ENCODE measurements around the gene C1QA.

The C1QA gene

DNA sequence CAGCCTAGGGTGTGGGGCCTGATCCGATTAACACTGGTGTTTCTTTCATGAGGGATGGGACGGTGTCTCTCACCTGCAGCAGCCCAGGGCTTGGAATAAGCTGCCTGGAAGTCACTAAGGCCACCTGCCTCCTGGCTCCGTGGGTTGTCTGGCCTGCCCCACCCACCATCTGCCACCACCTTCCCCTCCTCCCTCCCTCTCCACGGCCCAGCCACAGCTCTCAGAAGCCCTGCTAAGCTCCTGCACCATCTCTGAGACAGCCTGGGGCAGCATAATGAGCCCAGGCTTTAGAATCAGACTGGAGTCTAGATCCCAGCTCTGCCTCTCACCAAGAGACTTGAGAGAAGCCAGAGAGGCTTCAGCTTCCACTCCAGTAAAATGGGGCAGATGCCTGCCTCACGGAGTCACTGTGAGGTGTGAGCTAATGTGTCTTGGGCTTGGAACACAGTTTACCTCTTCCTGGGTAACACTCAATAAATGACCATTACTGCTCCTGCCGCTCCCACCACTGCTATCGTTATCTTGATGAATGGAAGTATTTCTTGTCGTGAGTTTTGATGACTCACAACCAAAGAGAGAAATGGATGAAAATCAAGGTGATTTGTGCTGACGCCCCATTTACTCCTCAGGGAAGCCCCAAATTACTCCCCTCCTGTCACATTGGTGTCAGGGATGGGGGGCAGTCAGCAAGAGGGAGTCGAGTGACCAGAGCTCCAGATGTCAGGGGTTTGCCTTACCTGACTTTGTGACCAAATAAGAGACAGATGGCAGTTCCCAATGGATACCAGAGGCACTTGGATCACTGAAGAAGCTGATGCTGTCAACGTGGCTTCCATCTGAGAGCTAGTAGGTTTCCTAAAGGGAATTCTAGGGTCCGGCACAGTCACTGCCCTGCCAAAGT, 23.5 kb upstream of the C1QA start:
- peak; percentile 93 for DNase-seq

GRCh38 chr1:22613572-22613918, 22.9 kb upstream of the C1QA start:
- no peak for DNase-seq

- peak; percentile 95 for DNase-seq
Measured at GRCh38 chr1:22613951-22614350, 22.5 kb upstream of the C1QA start.

GRCh38 chr1:22615886-22616285, 20.5 kb upstream of the C1QA start:
- DNase-seq: no peak

- DNase-seq: no peak
Measured at GRCh38 chr1:22616571-22616970, 19.9 kb upstream of the C1QA start.

- DNase-seq: peak; percentile 86
Measured at GRCh38 chr1:22618056-22618455, 18.4 kb upstream of the C1QA start.

- no peak for DNase-seq
Measured at GRCh38 chr1:22619252-22619651, 17.2 kb upstream of the C1QA start.

DNA sequence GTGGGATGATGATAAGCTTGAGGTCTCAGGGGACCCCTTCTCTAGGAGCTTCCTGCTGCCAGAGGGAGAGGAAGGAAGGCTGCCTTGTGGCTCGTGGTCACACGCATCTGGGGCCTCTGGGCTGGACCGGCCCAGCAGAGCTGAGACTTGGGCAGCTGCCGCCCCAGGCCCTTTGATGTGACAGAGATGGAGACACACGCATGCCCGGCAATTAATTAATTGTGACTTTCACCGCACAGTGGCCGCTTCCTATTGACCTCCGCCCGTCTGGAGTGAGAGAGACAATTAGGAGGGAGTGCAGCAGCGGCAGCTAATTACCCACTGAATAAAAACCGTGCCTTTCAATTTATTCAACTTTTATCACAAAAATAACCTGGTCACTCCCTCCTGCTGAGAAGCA, 16.6 kb upstream of the C1QA start:
- no peak for DNase-seq

DNA sequence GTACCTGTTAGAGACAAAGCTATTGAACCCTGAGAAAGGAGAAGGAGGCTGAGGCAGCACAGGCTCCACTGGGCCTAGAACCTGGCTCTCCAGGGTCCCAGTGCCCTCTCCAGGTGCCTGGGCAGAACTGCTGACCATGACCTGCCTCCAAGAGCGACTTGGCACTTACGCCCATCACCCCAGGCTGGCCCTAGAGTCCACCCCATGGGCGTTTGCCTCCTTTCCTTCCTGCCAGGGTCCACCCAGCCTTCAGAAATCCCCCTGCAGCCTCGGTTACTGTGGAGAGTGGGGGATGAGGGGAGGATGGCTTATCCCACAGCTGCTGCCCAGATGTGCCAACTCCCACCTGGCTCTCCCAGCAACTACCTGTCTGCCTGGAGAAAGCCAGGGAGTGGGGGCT, 14.7 kb upstream of the C1QA start:
- DNase-seq: no peak

DNA sequence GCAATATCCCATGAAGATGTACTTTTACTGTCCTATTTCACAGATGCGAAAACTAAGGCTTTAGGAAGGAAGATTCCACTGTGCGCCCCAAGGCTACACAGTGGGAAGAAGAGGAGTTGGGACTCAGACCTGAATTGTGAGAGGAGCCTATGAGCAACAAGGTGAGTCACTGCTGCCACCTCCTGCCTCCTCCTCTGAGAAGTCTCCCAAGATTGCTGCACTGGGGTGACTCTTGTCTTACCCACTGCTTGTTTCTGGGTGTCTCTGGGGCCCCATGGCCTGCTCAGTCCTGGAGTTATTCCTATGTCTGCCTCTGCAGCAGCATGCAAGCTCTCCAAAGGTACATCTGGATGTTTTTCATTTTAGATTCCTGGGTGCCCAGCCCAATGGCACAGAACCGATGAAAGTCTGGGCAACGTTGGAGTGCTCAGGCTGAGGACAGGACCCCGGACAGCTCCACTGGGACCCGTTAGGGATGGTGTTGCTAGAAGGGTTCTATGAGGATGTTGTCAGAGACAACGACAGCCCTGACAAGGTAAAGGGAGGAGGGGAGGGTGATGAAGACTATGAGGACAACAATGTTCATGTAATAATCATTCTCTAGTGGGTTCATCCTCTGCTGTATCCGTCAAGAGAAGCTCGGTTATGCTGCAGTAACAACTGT, 11.0 kb upstream of the C1QA start:
- DNase-seq: no peak

GRCh38 chr1:22626237-22627157, 9.9 kb upstream of the C1QA start:
- peak; percentile 82 for DNase-seq

GRCh38 chr1:22627331-22627730, 9.1 kb upstream of the C1QA start:
- no peak for DNase-seq

DNA sequence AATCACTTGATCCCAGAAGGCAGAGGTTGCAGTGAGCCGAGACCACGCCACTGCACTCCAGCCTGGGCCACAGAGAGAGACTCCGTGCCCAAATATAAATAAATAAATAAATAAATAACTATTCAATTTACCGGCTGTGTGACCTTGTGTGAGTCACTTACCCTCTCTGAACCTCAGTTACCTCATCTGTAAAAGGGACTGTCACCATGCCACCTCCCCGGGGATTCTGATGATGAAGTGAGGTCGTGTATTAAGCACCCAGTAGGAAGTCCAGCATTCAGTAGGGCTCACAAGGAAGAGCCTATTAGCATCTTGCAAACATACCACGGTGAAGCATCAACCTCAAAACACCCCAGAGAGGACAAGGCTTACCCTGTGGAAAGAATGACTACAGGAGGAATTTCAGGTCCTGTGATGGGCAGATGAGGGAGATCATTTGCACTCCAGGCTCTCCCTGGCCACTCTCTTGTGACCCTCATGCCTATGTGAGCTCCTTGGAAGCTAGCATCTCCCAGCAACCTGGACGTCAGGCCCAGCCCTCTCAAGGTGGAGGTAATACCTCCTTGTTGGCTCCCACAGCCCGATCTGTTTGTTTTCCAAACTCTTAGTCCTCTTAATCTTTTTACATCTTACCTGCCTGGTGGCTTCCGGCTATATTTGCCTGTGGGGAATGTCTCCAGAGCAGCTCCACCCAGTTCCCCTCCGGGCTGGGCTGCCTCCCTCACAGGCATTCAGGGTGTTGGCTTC, 7.6 kb upstream of the C1QA start:
- no peak for DNase-seq

GRCh38 chr1:22629886-22630285, 6.5 kb upstream of the C1QA start:
- DNase-seq: no peak

DNA sequence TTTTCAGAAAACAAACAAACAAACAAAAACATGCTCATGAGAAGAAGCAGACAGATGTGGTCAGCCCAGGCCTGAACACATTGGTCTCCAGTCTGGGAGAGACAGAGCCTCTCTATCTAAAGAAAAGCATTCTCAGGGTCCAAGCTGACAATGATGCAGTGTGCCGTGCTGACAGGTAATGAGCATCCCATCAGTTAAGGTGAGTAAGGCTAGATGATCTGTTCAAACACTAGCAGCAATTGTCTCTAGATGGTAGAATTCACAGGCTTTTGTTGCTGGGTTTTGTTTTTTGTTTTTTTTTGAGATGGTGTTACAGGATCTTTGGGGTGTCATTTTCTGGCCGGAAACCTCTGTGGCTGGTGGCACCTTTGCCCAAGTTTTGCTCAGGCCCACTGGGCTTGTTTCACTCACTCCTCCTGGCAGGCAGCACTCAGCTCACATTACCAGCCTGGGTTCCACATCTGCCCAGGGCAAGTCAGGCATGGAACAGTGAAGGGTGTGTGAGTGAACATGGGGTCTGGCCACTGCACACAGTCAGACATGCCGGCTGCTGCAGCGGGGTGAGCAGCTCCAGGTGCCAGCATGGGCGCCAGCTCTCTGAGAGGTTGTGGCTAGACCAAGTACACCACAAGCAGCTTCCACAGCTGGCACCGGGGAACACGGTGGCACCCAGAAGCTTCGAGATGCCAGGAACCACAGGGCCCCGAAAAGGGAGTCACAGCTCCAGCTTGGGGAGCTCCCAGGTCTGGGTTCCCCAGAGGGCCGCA, 2.5 kb upstream of the C1QA start:
- DNase-seq: no peak

GRCh38 chr1:22635436-22635835, 992 bp upstream of the C1QA start:
- DNase-seq: no peak

DNA sequence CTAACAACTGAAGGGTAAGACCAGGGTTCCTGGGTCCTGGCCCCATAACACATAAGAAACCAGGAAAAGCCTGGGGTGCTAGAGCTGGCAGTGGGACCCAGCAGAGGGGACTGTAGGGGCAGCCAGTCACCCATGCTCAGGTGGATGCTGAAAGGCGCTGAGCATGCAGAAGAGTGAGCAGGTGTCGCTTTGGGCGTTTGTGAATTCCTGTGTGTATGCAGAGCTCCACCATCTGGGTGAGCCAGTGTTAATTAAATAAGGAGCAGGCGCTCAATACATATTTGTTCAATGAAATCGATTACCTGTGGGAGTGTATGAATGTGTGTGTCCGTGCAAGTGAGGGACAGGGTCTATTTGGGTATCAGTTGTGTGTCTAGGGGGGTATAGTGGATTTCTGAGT, 499 bp downstream of the C1QA start:
- peak; percentile 81 for DNase-seq

DNA sequence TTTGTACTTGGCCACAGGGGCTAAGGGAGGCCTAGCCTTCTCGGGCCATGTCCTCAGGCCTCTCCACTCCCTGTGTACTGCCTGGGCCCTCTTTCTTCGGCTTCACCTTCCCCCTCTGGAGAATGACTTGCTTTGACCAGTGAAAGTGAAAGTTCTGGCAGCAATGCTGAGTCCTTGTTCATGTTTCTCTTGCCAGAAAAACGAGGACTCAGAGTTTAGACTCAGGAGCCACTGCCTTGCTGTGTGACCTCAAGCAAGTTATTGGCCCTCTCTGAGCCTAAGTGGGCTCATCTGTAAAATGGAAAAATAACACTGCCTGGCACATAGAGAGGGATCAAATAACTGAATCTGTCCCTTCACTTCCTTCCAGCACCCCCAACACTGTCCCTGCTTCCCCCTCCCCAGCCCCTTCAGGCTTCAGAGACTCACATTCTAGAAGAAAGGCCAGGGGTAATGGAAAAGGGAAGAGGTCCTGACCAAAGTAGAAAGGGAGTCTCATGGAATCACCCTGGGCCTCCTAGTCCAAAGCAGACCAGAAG, 1.5 kb downstream of the C1QA start:
- DNase-seq: no peak

- DNase-seq: no peak
Measured at GRCh38 chr1:22638476-22639234, 2.2 kb downstream of the C1QA start.

DNA sequence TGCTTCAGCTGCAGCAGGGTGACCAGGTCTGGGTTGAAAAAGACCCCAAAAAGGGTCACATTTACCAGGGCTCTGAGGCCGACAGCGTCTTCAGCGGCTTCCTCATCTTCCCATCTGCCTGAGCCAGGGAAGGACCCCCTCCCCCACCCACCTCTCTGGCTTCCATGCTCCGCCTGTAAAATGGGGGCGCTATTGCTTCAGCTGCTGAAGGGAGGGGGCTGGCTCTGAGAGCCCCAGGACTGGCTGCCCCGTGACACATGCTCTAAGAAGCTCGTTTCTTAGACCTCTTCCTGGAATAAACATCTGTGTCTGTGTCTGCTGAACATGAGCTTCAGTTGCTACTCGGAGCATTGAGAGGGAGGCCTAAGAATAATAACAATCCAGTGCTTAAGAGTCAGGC, 2.9 kb downstream of the C1QA start:
- DNase-seq: no peak

- no peak for DNase-seq
Measured at GRCh38 chr1:22641247-22641646, 4.8 kb downstream of the C1QA start.
